ENCODE data around the gene C3orf38. TPM values are rescaled to one million over a fixed set of nuclear protein-coding genes. Genes with fewer than 3 reads are reported as not detected.

Gene C3orf38
- total RNA-seq, 1 donor from 2014 or later = 26.0 TPM

DNA sequence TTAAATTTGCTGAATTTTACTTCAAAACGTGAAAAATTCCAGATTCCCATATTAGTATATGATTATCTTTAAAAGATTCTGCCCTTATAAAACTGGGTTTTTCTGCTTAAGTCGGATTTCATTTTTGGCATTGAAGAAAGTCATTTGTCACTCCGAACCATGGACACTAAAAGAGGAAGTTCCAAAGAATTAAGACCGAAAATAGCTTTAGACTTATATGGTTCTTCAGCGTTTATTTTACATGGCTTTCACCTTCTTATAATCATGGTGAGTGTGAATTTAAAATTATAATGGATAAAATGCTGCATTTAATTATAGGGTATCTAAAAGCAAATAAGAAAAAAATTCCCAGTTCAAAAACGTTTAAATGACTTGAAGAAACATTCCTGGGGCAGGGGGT lies 1.0 kb downstream of the C3orf38 start:
- no peaks in the 10 kb centered on the region for H3K36me3 Mint-ChIP-seq (ENCODE audit: unreplicated experiment)
- peaks cover 8% of the 10 kb centered on the region for H3K4me1 Mint-ChIP-seq (ENCODE audit: low read depth, unreplicated experiment)
- H3K4me3 Mint-ChIP-seq (ENCODE audit: unreplicated experiment) = peak overlapping the region; percentile 97
- no peak for DNase-seq
- peaks cover 2% of the 10 kb centered on the region for H3K9me3 Mint-ChIP-seq (ENCODE audit: unreplicated experiment)
- H3K27ac Mint-ChIP-seq (ENCODE audit: unreplicated experiment) = peak overlapping the region; percentile 78
- H3K27me3 Mint-ChIP-seq (ENCODE audit: unreplicated experiment) = no peaks in the 10 kb centered on the region
- TF ChIP-seq, protein P1, sequence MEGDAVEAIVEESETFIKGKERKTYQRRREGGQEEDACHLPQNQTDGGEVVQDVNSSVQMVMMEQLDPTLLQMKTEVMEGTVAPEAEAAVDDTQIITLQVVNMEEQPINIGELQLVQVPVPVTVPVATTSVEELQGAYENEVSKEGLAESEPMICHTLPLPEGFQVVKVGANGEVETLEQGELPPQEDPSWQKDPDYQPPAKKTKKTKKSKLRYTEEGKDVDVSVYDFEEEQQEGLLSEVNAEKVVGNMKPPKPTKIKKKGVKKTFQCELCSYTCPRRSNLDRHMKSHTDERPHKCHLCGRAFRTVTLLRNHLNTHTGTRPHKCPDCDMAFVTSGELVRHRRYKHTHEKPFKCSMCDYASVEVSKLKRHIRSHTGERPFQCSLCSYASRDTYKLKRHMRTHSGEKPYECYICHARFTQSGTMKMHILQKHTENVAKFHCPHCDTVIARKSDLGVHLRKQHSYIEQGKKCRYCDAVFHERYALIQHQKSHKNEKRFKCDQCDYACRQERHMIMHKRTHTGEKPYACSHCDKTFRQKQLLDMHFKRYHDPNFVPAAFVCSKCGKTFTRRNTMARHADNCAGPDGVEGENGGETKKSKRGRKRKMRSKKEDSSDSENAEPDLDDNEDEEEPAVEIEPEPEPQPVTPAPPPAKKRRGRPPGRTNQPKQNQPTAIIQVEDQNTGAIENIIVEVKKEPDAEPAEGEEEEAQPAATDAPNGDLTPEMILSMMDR (IDR thresholded peaks at IDR 0.05; ENCODE audit: partially characterized antibody, unreplicated experiment) = no peak

- TF ChIP-seq, protein P1 (IDR thresholded peaks at IDR 0.05; ENCODE audit: partially characterized antibody, unreplicated experiment) = no peak
- no peak overlapping the region for H3K27ac Mint-ChIP-seq (ENCODE audit: unreplicated experiment)
- peaks cover 8% of the 10 kb centered on the region for H3K4me1 Mint-ChIP-seq (ENCODE audit: low read depth, unreplicated experiment)
- peak overlapping the region; percentile 76 for H3K4me3 Mint-ChIP-seq (ENCODE audit: unreplicated experiment)
- H3K9me3 Mint-ChIP-seq (ENCODE audit: unreplicated experiment) = peaks cover 2% of the 10 kb centered on the region
- H3K27me3 Mint-ChIP-seq (ENCODE audit: unreplicated experiment) = no peaks in the 10 kb centered on the region
- DNase-seq = no peak
- no peaks in the 10 kb centered on the region for H3K36me3 Mint-ChIP-seq (ENCODE audit: unreplicated experiment)
Observed at GRCh38 chr3:88151358-88151757, 1.6 kb downstream of the C3orf38 start.

GRCh38 chr3:88152841-88153240 lies 3.1 kb downstream of the C3orf38 start:
- Mint-ChIP-seq H3K27me3 (ENCODE audit: unreplicated experiment) (no peaks in the 10 kb centered on the region), H3K27ac (ENCODE audit: unreplicated experiment) (no peak overlapping the region), H3K4me1 (ENCODE audit: low read depth, unreplicated experiment) (peaks cover 8% of the 10 kb centered on the region), H3K36me3 (ENCODE audit: unreplicated experiment) (no peaks in the 10 kb centered on the region), H3K4me3 (ENCODE audit: unreplicated experiment) (no peak overlapping the region), H3K9me3 (ENCODE audit: unreplicated experiment) (peaks cover 2% of the 10 kb centered on the region)
- TF ChIP-seq, protein P1 (IDR thresholded peaks at IDR 0.05; ENCODE audit: partially characterized antibody, unreplicated experiment) = no peak
- no peak for DNase-seq

- Mint-ChIP-seq H3K27me3 (ENCODE audit: unreplicated experiment) (no peaks in the 10 kb centered on the region), H3K9me3 (ENCODE audit: unreplicated experiment) (peaks cover 1% of the 10 kb centered on the region), H3K4me1 (ENCODE audit: low read depth, unreplicated experiment) (no peaks in the 10 kb centered on the region), H3K4me3 (ENCODE audit: unreplicated experiment) (no peak overlapping the region), H3K36me3 (ENCODE audit: unreplicated experiment) (no peaks in the 10 kb centered on the region), H3K27ac (ENCODE audit: unreplicated experiment) (no peak overlapping the region)
- TF ChIP-seq, protein P1 (IDR thresholded peaks at IDR 0.05; ENCODE audit: partially characterized antibody, unreplicated experiment) = no peak
- DNase-seq = no peak
Observed at GRCh38 chr3:88166419-88166971, 16.7 kb downstream of the C3orf38 start.

DNA sequence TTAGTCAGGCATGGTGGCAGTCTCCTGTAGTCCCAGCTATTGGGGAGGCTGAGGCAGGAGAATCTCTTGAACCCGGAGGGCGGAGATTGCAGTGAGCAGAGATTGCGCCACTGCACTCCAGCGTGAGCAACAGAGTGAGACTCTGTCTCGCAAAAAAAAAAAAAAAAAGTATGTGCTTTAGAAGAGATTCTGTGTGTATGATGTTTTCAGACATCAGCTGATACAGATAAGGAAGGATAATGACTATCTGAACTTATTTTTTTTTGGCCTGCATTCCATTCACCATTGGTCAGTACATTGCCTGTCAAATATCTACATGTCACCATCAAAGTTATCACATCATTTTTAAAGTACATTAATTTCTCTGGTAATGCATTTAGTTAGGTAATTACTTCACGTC lies 17.4 kb downstream of the C3orf38 start:
- H3K27me3 Mint-ChIP-seq (ENCODE audit: unreplicated experiment) = no peaks in the 10 kb centered on the region
- H3K9me3 Mint-ChIP-seq (ENCODE audit: unreplicated experiment) = peaks cover 1% of the 10 kb centered on the region
- no peaks in the 10 kb centered on the region for H3K36me3 Mint-ChIP-seq (ENCODE audit: unreplicated experiment)
- TF ChIP-seq, protein P1 (IDR thresholded peaks at IDR 0.05; ENCODE audit: partially characterized antibody, unreplicated experiment) = no peak
- H3K4me3 Mint-ChIP-seq (ENCODE audit: unreplicated experiment) = no peak overlapping the region
- H3K27ac Mint-ChIP-seq (ENCODE audit: unreplicated experiment) = no peak overlapping the region
- DNase-seq = no peak
- H3K4me1 Mint-ChIP-seq (ENCODE audit: low read depth, unreplicated experiment) = no peaks in the 10 kb centered on the region
